Keratinocyte (primary cell): ENCODE results near the gene AQP5. TPM values are rescaled to one million over a fixed set of nuclear protein-coding genes. Genes with fewer than 3 reads are reported as not detected.

Source experiments
- DNase-seq: peaks from one replicate; pipeline ENCODE4 v3.0.0-alpha.2; 2011; ENCODE audit warnings: low read depth, missing footprints, low spot score
- FAIRE-seq: peaks from 2 replicates; lab custom pipeline; 2011; peaks lifted over from hg19 to GRCh38; lab: Jason Lieb, UNC
- H2AFZ ChIP-seq: 2 replicates; pipeline ENCODE4 v1.6.0; 2012; ENCODE audit warnings: low read length, control low read depth, inconsistent platforms; ENCODE audit not compliant: control insufficient read depth
- H3K27ac ChIP-seq: 2 replicates; pipeline ENCODE4 v1.5.1; 2011; ENCODE audit warnings: low read length; ENCODE audit not compliant: control insufficient read depth, insufficient read depth
- H3K27me3 ChIP-seq: 3 replicates; pipeline ENCODE4 v1.6.0; 2011; ENCODE audit warnings: low read length; ENCODE audit not compliant: control insufficient read depth, insufficient read depth; ENCODE audit errors: extremely low read depth
- H3K36me3 ChIP-seq, 2 experiments: 2 replicates in 1 of 2; 3 replicates in 1 of 2; pipeline ENCODE4 v1.5.1; 2011; ENCODE audit warnings: low read length in 2 of 2, mild to moderate bottlenecking in 1 of 2; ENCODE audit not compliant: control insufficient read depth in 2 of 2, insufficient read depth in 2 of 2; ENCODE audit errors: extremely low read depth in 1 of 2
- H3K4me1 ChIP-seq: 3 replicates; pipeline ENCODE4 v1.5.1; 2011; ENCODE audit warnings: low read length; ENCODE audit not compliant: control insufficient read depth, insufficient read depth; ENCODE audit errors: extremely low read depth
- H3K4me2 ChIP-seq: 3 replicates; pipeline ENCODE4 v1.6.0; 2011; ENCODE audit warnings: low read depth, low read length; ENCODE audit not compliant: control insufficient read depth, insufficient read depth; ENCODE audit errors: extremely low read depth
- H3K4me3 ChIP-seq, 3 experiments: fragments of 200-600 bp in 1 of 3; sonication (generic) in 1 of 3; 2 replicates in 2 of 3; 3 replicates in 1 of 3; pipeline ENCODE4 v1.5.1; 2011 to 2016; ENCODE audit warnings: low read length in 3 of 3, mild to moderate bottlenecking in 3 of 3, control low read depth in 2 of 3, inconsistent platforms in 1 of 3, low read depth in 1 of 3, mixed read lengths in 1 of 3, mixed run types in 1 of 3, moderate library complexity in 1 of 3; ENCODE audit not compliant: control insufficient read depth in 2 of 3, insufficient read depth in 2 of 3; ENCODE audit errors: extremely low read depth in 1 of 3
- H3K79me2 ChIP-seq: 2 replicates; pipeline ENCODE4 v1.6.0; 2012; ENCODE audit warnings: low read length; ENCODE audit not compliant: control insufficient read depth, insufficient read depth
- H3K9ac ChIP-seq: 3 replicates; pipeline ENCODE4 v1.6.0; 2011; ENCODE audit warnings: low read length; ENCODE audit not compliant: control insufficient read depth, insufficient read depth; ENCODE audit errors: extremely low read depth
- H3K9me1 ChIP-seq: 3 replicates; pipeline ENCODE4 v1.6.0; 2011; ENCODE audit warnings: low read length; ENCODE audit not compliant: control insufficient read depth, insufficient read depth; ENCODE audit errors: extremely low read depth
- H3K9me3 ChIP-seq: 2 replicates; pipeline ENCODE4 v1.5.1; 2012; ENCODE audit warnings: low read depth, low read length; ENCODE audit not compliant: control insufficient read depth
- H4K20me1 ChIP-seq: 3 replicates; pipeline ENCODE4 v1.6.0; 2011; ENCODE audit warnings: low read length; ENCODE audit not compliant: control insufficient read depth, insufficient read depth; ENCODE audit errors: extremely low read depth
- EZH2 ChIP-seq: IDR thresholded peaks from one replicate; pipeline ENCODE4 v1.6.1; 2012; ENCODE audit warnings: inconsistent platforms, mild to moderate bottlenecking, low read length, moderate library complexity
- dilution Hi-C: fragments of 300-500 bp; cut with MboI; formaldehyde crosslinking; loops from one replicate; pipeline ENCODE4 v1.7.0; 2020; ENCODE audit warnings: low sequenced_read_pairs; ENCODE audit not compliant: extremely low pct_ligation_motif_present
- polyA plus RNA-seq, 5 experiments: library from polyadenylated mRNA; depleted of rRNA in 3 of 5; stranded (reverse) in 3 of 5; stranded (forward) in 1 of 5; unstranded in 1 of 5; fragments of >200 nt; gene quantifications; 1 replicate in 1 of 5; 2 replicates in 3 of 5; 3 replicates in 1 of 5; pipeline versions ENCODE4 v1.2.1 to v1.2.3, GENCODE V29; 2011 to 2012; ENCODE audit warnings: missing spikeins in 2 of 5, low read depth in 1 of 5, low replicate concordance in 1 of 5
- TF ChIP-seq, protein P1 (sequence below), 3 experiments: IDR thresholded peaks in 1 of 3; conservative IDR thresholded peaks in 1 of 3; optimal IDR thresholded peaks in 1 of 3; 2 replicates in 2 of 3; 3 replicates in 1 of 3; pipeline versions ENCODE3 to v1.5.1; 2011; ENCODE audit warnings: low read length in 3 of 3, mild to moderate bottlenecking in 3 of 3, moderate library complexity in 2 of 3, control low read depth in 1 of 3, inconsistent platforms in 1 of 3; ENCODE audit not compliant: insufficient read depth in 2 of 3; ENCODE audit errors: extremely low read depth in 1 of 3

AQP5 gene
- polyA plus RNA-seq, 1 donor (not counting 4 experiments of a cell fraction or from before 2014, with no cell fraction given), result not detected

- peaks cover 35% of the 10 kb centered on the region for H3K27me3 ChIP-seq
- H3K79me2 ChIP-seq, result no peaks in the 10 kb centered on the region
- TF ChIP-seq, protein P1, sequence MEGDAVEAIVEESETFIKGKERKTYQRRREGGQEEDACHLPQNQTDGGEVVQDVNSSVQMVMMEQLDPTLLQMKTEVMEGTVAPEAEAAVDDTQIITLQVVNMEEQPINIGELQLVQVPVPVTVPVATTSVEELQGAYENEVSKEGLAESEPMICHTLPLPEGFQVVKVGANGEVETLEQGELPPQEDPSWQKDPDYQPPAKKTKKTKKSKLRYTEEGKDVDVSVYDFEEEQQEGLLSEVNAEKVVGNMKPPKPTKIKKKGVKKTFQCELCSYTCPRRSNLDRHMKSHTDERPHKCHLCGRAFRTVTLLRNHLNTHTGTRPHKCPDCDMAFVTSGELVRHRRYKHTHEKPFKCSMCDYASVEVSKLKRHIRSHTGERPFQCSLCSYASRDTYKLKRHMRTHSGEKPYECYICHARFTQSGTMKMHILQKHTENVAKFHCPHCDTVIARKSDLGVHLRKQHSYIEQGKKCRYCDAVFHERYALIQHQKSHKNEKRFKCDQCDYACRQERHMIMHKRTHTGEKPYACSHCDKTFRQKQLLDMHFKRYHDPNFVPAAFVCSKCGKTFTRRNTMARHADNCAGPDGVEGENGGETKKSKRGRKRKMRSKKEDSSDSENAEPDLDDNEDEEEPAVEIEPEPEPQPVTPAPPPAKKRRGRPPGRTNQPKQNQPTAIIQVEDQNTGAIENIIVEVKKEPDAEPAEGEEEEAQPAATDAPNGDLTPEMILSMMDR (optimal IDR thresholded peaks at IDR 0.05 in 1 of 3, IDR thresholded peaks at IDR 0.05 in 1 of 3, conservative IDR thresholded peaks at IDR 0.05 in 1 of 3; ENCODE audit: extremely low read depth in 1 of 3, insufficient read depth in 2 of 3, low read length in 3 of 3), result peak in 2 of 3 experiments; percentile 84 to 91
- no peak for TF ChIP-seq EZH2
- peak overlapping the region; percentile 25 to 70 (median 68) for H3K4me3 ChIP-seq
- H3K4me1 ChIP-seq, result peaks cover 27% of the 10 kb centered on the region
- H4K20me1 ChIP-seq, result no peaks in the 10 kb centered on the region
- H2AFZ ChIP-seq, result peak overlapping the region; percentile 85
- peak; percentile 68 for DNase-seq
- no peaks in the 10 kb centered on the region for H3K9me3 ChIP-seq
- no peak overlapping the region for H3K27ac ChIP-seq
- peak; percentile 51 for FAIRE-seq
- peak overlapping the region; percentile 52 for H3K9ac ChIP-seq
- no peaks in the 10 kb centered on the region for H3K9me1 ChIP-seq
- dilution Hi-C loops, result no loop called here
- no peaks in the 10 kb centered on the region for H3K36me3 ChIP-seq
- peak overlapping the region; percentile 95 for H3K4me2 ChIP-seq
Measured at GRCh38 chr12:49967042-49967776, 5.5 kb downstream of the AQP5 start.

DNA sequence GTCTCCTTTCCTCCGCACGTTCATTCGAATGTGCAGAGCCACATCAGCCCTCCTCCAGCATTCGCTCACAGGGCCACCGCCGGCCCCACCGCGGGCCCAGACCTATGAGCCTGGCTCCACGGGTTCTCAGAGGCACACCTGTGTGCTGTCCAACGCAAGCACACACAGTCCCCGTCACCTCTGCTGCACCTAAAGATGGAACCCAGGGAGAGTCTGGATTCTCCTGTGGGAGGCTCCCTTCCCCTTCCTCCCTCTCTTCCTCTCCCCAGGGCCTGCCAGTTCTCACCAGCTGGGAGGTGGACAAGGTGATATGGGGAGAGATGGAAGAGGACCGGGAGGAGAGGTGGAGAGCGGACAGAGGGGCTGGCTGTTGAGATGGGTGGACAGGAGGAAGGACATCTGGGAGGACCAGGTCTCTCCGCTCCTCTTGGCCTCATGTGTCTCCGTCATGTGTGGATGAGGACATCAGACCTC, 6.1 kb downstream of the AQP5 start:
- H3K9ac ChIP-seq, result no peak overlapping the region
- peak overlapping the region; percentile 95 for H3K4me2 ChIP-seq
- peaks cover 24% of the 10 kb centered on the region for H3K4me1 ChIP-seq
- peaks cover 33% of the 10 kb centered on the region for H3K27me3 ChIP-seq
- peak overlapping the region; percentile 85 for H2AFZ ChIP-seq
- no peaks in the 10 kb centered on the region for H4K20me1 ChIP-seq
- DNase-seq, result no peak
- no peaks in the 10 kb centered on the region for H3K9me3 ChIP-seq
- dilution Hi-C loops, result no loop called here
- H3K36me3 ChIP-seq, result no peaks in the 10 kb centered on the region
- no peak for FAIRE-seq
- H3K4me3 ChIP-seq, result peak overlapping the region in 2 of 3 experiments; percentile 2 to 70
- H3K79me2 ChIP-seq, result no peaks in the 10 kb centered on the region
- no peaks in the 10 kb centered on the region for H3K9me1 ChIP-seq
- TF ChIP-seq, protein P1 (optimal IDR thresholded peaks at IDR 0.05 in 1 of 3, IDR thresholded peaks at IDR 0.05 in 1 of 3, conservative IDR thresholded peaks at IDR 0.05 in 1 of 3; ENCODE audit: extremely low read depth in 1 of 3, insufficient read depth in 2 of 3, low read length in 3 of 3), result no peak
- no peak for TF ChIP-seq EZH2
- H3K27ac ChIP-seq, result no peak overlapping the region
